Small intestine (tissue), 16 donors: ENCODE results near the gene CYP4F11. TPM values are rescaled to one million over a fixed set of nuclear protein-coding genes. Genes with fewer than 3 reads are reported as not detected.
A peak's percentile ranks its signal among the peaks of the same experiment; 100 is the strongest.
"Not testable (repeated sequence)": the region's sequence is repeated elsewhere in the genome, so short reads cannot be mapped to it uniquely, and the experiment has no call there.

Source experiments
- DNase-seq, 2 donors: peaks; one replicate each; pipeline versions ENCODE4 v3.0.0 to v3.0.0-alpha.2; 2013
- FAIRE-seq: peaks from 2 replicates; lab custom pipeline; 2012; peaks lifted over from hg19 to GRCh38; lab: Jason Lieb, UNC
- H3K27ac ChIP-seq, 3 donors: one replicate each; pipeline ENCODE4 v1.5.1; 2013; ENCODE audit warnings: low read length in 2 of 3, mild to moderate bottlenecking in 2 of 3, control low read depth in 1 of 3, inconsistent platforms in 1 of 3, low read depth in 1 of 3, moderate library complexity in 1 of 3
- H3K27me3 ChIP-seq, 3 donors: one replicate each; pipeline ENCODE4 v1.6.1; 2013; ENCODE audit warnings: low read length in 3 of 3, inconsistent platforms in 1 of 3; ENCODE audit not compliant: control insufficient read depth in 3 of 3, insufficient read depth in 3 of 3
- H3K36me3 ChIP-seq, 3 donors: one replicate each; pipeline ENCODE4 v1.6.1; 2013; ENCODE audit warnings: low read length in 3 of 3, inconsistent platforms in 1 of 3, low read depth in 1 of 3, mild to moderate bottlenecking in 1 of 3, moderate library complexity in 1 of 3; ENCODE audit not compliant: control insufficient read depth in 3 of 3, insufficient read depth in 2 of 3
- H3K4me1 ChIP-seq, 3 donors: one replicate each; pipeline ENCODE4 v1.6.1; 2013; ENCODE audit warnings: low read length in 2 of 3, inconsistent platforms in 1 of 3, low read depth in 1 of 3, mild to moderate bottlenecking in 1 of 3, moderate library complexity in 1 of 3; ENCODE audit not compliant: control insufficient read depth in 3 of 3, insufficient read depth in 2 of 3
- H3K4me3 ChIP-seq, 3 donors: one replicate each; pipeline ENCODE4 v1.5.1; 2013; ENCODE audit warnings: low read length in 3 of 3, control low read depth in 1 of 3, inconsistent platforms in 1 of 3, low read depth in 1 of 3, mild to moderate bottlenecking in 1 of 3, moderate library complexity in 1 of 3
- H3K9me3 ChIP-seq, 2 donors: one replicate each; pipeline ENCODE4 v1.6.1; 2013; ENCODE audit warnings: low read depth in 1 of 2, low read length in 1 of 2; ENCODE audit not compliant: control insufficient read depth in 2 of 2, insufficient read depth in 1 of 2
- WGBS, 3 donors: extraction: QIAGEN DNeasy Blood & Tissue Kit; methylation state at CpG; one replicate each; pipeline ENCODE4 v1.1.7; 2013; 5-methylcytosine and 5-hydroxymethylcytosine counted together
- long read RNA-seq, 10 donors: transcript quantifications; one replicate each; lab custom pipeline, GENCODE V29; 2026
- polyA plus RNA-seq, 4 donors: library from polyadenylated mRNA; stranded (reverse) in 3 of 4; unstranded in 1 of 4; fragments of 200-250 nt in 3 of 4; fragments of 120-200 nt in 1 of 4; gene quantifications; one replicate each; pipeline versions ENCODE4 v1.2.1 to v1.2.3, GENCODE V29; 2013
- donor health status: healthy with polysubstance abuse.
- donor health status: control.
- donor health status: control.
- donor health status: Bipolar disorder and iron deficiency.
- donor health status: healthy.

Gene CYP4F11, protein sequence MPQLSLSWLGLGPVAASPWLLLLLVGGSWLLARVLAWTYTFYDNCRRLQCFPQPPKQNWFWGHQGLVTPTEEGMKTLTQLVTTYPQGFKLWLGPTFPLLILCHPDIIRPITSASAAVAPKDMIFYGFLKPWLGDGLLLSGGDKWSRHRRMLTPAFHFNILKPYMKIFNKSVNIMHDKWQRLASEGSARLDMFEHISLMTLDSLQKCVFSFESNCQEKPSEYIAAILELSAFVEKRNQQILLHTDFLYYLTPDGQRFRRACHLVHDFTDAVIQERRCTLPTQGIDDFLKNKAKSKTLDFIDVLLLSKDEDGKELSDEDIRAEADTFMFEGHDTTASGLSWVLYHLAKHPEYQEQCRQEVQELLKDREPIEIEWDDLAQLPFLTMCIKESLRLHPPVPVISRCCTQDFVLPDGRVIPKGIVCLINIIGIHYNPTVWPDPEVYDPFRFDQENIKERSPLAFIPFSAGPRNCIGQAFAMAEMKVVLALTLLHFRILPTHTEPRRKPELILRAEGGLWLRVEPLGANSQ
- polyA plus RNA-seq, result 10 to 100 TPM in 2 of 4 donors, under 1 TPM in 2; 0.33 to 14.5 (median 6.6) TPM
- long read RNA-seq, donor 1, result 0 reads
- long read RNA-seq, donor 2, result 0 reads
- long read RNA-seq, donor 3, result 0 reads
- long read RNA-seq, donor 4, result 0 reads
- long read RNA-seq, donor 5, result 0 reads
- long read RNA-seq, donor 6, result 0 reads
- long read RNA-seq, donor 7, result 0 reads
- long read RNA-seq, donor 8, result 0 reads
- long read RNA-seq, donor 9, result 0 reads
- long read RNA-seq, donor 10, result 0 reads

DNA sequence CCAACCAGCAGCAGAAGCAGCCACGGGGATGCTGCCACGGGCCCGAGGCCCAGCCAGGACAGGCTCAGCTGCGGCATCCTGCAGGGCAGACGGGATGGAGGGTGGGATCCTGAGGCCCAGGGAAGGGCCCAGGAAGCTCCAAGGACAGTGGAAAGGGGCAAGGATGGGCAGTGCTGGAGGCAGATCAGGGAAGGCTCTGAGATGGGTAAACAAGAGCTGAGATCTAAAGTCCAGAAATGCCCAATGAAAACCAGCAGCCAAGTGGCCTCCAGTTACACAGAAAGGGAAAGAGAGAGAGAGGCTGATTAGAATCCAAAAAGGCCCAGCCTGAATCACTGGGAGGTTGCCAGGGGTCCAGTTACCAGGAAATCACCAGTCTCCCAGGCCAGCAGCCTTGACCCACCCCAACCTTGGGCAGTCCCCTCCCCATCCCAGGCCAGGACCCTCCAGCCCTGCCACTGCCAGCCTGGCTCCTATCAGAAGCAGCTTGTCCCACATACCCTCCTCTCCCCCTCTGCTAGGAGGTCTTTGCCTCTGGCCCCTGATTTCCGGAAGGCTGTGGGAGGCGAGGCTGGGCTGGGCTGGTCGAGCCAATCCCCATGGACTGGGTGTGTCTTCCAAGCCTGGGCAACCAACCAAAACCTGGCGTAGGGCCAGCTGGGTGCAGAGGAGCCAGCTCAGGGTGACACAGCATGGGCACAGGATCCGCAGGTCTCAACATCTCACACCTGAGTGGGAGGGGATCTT, at the start of gene CYP4F11:
TSS of gene CYP4F11 (minus strand) at position 198 of the 747 bp plus-strand sequence. CDS start at position 77, 121 bp downstream.
- Histone ChIP-seq H3K4me3 (peak within 1 kb of the TSS in 1 of 3 donors; percentile 36), H3K27me3 (peaks cover 0 to 15% (median 0%) of the 10 kb centered on the region in 3 donors), H3K9me3 (peaks cover 0 to 6% of the 10 kb centered on the region in 2 donors), H3K4me1 (peaks cover 0 to 3% (median 0%) of the 10 kb centered on the region in 3 donors), H3K36me3 (no peaks in the 10 kb centered on the region), H3K27ac (peak within 1 kb of the TSS in 1 of 3 donors; percentile 82)
- peak; percentile 42 to 99 for DNase-seq
- FAIRE-seq, result no peak
- 16 to 52% (median 29%) methylated on average over 10 of the region's 10 CpGs for WGBS, 3 donors

DNA sequence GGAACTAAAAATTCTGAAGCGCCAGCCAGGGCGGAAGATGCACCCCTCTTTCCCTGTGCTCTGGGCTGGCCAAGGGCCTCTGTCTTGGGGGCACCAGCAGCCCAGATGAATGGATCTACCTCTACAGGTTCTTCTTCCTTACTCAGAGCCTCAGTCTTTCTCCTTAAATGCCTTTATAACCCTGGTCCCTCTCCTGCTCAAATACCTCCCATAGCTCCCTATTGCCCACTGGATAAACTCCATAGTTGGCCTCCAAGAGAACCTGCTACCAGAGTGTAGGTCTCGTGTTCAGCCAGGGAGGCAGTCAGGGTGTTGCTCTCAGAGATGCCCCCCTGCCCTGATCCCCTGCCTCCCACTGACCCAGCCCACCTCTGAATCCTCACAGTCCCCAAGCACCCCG, 45.0 kb upstream of the CYP4F11 start:
- H3K4me3 ChIP-seq, result no peak overlapping the region
- DNase-seq (no peak), FAIRE-seq (no peak)
- 70 to 73% (median 72%) methylated on average over 4 of the region's 4 CpGs for WGBS, 3 donors
- no peaks in the 10 kb centered on the region for H3K36me3 ChIP-seq
- no peak overlapping the region for H3K27ac ChIP-seq
- H3K27me3 ChIP-seq, result no peaks in the 10 kb centered on the region
- H3K9me3 ChIP-seq, result peaks cover 0 to 6% of the 10 kb centered on the region in 2 donors
- H3K4me1 ChIP-seq, result no peaks in the 10 kb centered on the region

DNA sequence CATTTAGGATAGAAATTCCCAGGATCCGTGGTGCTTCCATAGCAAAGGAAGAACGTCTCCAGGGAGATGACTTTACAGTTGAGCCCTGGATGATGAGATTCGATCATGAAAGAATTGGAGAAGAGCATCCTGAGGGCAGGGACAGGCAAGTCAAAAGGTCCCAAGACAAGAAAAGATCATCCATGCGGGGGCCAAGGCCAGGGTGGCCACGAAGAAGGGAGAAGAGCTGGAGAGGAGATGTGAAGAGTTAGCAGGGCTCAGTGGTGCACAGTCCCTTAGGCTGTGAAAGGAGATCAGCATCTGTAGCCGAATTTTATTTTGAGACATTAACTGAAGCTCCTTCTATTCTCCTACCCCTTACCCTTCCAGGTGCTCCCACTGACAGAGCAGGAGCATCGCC, 43.4 kb upstream of the CYP4F11 start:
- peaks cover 0 to 5% of the 10 kb centered on the region in 2 donors for H3K9me3 ChIP-seq
- H3K4me1 ChIP-seq, result no peaks in the 10 kb centered on the region
- FAIRE-seq, result no peak
- no peak overlapping the region for H3K4me3 ChIP-seq
- no peaks in the 10 kb centered on the region for H3K36me3 ChIP-seq
- WGBS, 3 donors, result 65 to 67% (median 66%) methylated on average over 6 to 7 of the region's 7 CpGs
- no peaks in the 10 kb centered on the region for H3K27me3 ChIP-seq
- H3K27ac ChIP-seq, result no peak overlapping the region
- DNase-seq, result no peak

DNA sequence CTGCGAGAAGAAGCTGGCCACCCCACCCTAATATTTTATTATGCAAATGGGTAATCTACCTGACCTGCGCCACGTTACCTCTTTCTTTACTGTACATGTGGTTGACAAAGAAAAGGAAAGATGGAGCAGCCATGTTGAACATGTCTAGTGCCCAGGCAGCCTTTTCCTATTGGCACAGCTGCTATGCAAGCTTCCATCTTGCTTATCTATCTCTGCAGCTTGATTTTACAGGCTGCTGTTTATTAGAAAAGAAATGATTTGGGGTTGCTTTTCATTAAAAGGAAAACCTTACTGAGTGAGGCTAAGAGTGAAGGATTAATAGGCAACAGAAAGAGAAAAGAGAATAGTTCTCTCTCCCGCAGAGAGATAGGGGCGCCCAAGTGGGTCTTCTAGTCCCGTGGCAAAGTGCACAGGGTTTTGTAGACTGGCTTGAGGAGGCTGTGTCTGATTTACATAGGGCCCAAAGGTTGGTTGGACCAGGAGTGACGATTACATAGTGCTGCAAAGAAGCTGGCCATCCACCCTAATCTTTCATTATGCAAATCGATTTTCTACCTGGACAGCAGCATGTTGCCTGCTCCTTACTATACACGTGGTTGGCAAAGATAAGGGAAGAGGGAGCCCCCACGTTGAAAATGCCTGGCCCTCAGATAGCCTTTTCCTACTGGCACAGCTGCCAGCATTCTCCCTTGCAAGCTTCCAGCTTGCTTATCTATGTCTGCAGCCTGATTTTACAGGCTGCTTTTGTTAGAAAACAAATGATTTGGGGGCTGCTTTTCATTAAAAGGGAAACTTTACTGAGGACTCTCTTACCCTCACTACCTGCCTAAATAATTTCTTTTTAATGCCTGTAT, 42.7 kb upstream of the CYP4F11 start:
- no peak overlapping the region for H3K27ac ChIP-seq
- H3K4me3 ChIP-seq, result no peak overlapping the region
- DNase-seq, result no peak
- WGBS, 3 donors, result 23 to 41% (median 28%) methylated on average over 10 of the region's 10 CpGs
- H3K9me3 ChIP-seq, result no peaks in the 10 kb centered on the region
- H3K36me3 ChIP-seq, result no peaks in the 10 kb centered on the region
- H3K4me1 ChIP-seq, result no peaks in the 10 kb centered on the region
- no peaks in the 10 kb centered on the region for H3K27me3 ChIP-seq
- no peak for FAIRE-seq

DNA sequence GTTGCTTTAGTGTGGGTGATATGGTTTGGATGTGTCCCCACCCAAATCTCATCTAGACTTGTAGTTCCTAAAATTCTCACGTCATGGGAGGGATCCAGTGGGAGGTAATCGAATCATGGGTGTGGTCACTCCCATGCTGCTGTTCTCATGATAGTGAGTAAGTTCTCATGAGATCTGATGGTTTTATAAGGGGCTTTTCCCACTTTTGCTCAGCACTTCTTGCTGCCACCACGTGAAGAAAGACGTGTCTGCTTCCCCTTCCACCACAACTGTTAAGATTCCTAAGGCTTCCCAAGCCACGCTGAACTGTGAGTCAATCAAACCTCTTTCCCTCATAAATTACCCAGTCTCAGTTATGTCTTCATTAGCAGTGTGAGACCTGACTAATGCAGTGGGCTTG, 40.5 kb upstream of the CYP4F11 start:
- 52 to 63% (median 61%) methylated on average over 5 of the region's 5 CpGs for WGBS, 3 donors
- no peak for FAIRE-seq

DNA sequence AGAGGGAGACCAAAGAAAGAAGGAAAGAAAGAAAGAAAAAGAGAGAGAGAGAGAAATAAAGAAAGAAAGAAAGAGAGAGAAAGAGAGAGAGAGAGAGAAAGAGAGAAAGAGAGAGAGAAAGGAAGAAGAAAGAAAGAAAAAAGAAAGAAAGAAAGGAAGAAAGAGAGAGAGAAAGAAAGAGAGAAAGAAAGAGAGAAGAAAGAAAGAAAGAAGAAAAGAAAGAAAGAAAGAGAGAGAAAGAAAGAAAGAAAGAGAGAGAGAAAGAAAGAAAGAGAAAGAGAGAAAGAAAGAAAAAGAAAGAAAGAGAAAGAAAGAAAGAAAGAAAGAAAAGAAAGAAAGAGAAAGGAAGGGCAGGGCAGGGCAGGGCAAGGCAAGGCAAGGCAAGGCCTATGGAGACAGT, 37.7 kb upstream of the CYP4F11 start:
- H3K9me3 ChIP-seq, H3K4me1 ChIP-seq, DNase-seq, FAIRE-seq, H3K4me3 ChIP-seq, H3K27me3 ChIP-seq, H3K27ac ChIP-seq, H3K36me3 ChIP-seq: not testable (repeated sequence)

More for the DNA sequence above, 40.5 kb upstream of the CYP4F11 start:
- no peak for DNase-seq
- Histone ChIP-seq H3K36me3 (no peaks in the 10 kb centered on the region), H3K9me3 (no peaks in the 10 kb centered on the region), H3K27ac (no peak overlapping the region), H3K4me1 (no peaks in the 10 kb centered on the region), H3K4me3 (no peak overlapping the region), H3K27me3 (no peaks in the 10 kb centered on the region)

DNA sequence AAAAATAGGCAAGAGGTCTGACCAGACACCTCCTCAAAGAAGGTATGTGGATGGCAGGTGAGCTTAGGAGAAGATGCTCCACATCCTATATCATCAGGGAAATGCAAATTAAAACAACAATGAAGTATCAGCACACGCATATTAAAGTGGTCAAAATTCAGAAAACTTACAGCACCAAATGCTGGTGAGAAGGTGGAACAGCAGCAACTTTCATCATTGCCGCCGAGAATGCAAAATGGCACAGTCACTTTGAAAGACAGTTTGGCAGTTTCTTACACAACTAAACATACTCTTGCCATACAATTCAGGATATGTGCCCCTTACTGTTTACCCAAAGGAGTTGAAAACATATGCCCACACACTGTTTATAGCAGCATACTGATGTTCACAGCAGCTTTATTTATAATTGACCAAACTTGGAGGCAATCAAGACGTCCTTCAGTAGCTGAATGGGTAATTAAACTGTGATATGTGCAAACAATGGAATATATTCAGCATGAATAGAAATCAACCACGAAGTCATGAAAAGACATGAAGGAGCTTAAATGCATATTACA, 37.0 kb upstream of the CYP4F11 start:
- no peaks in the 10 kb centered on the region for H3K36me3 ChIP-seq
- WGBS, 3 donors, result 27 to 59% (median 57%) methylated on average over 5 of the region's 5 CpGs
- no peaks in the 10 kb centered on the region for H3K9me3 ChIP-seq
- no peak for FAIRE-seq
- H3K4me1 ChIP-seq, result peaks cover 0 to 2% (median 0%) of the 10 kb centered on the region in 3 donors
- H3K27ac ChIP-seq, result no peak overlapping the region
- DNase-seq, result peak in 1 of 2 donors; percentile 33
- no peaks in the 10 kb centered on the region for H3K27me3 ChIP-seq
- H3K4me3 ChIP-seq, result no peak overlapping the region
